Mammary epithelial cell (primary cell): ENCODE data around the gene ATP5PB.

ENCODE experiments used
- EZH2 ChIP-seq: IDR thresholded peaks from 2 replicates; pipeline ENCODE4 v1.6.1; 2012; ENCODE audit warnings: low read length, inconsistent platforms, borderline replicate concordance
- TF ChIP-seq, protein P1 (sequence below), 2 donors: IDR thresholded peaks in 1 of 2; conservative IDR thresholded peaks in 1 of 2; 2 replicates each; pipeline ENCODE4 v1.5.1; 2011 to 2012; ENCODE audit warnings: inconsistent platforms in 2 of 2, low read length in 2 of 2, mild to moderate bottlenecking in 2 of 2, control low read depth in 1 of 2, low read depth in 1 of 2; ENCODE audit not compliant: insufficient read depth in 1 of 2; ENCODE audit errors: extremely low read depth in 1 of 2

DNA sequence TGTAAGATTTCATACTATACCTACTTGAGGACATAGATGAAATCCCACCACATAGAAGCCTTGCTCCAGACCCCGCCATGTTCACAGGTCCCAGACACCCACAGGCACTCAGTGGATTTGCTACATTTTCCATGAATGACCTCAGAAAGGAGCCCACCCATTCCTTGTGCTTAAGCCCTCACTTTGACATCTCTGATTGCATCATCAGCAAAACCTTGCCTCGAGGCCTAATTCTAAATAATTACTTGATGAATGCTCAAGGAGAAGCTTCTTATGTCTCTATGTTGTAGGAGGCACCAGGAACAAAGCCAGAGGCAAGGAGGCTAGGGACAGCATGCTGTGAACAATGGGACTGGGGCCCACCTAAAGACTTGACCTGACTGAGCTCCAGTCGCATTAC is 33.8 kb upstream of the ATP5PB start:
- TF ChIP-seq, protein P1, sequence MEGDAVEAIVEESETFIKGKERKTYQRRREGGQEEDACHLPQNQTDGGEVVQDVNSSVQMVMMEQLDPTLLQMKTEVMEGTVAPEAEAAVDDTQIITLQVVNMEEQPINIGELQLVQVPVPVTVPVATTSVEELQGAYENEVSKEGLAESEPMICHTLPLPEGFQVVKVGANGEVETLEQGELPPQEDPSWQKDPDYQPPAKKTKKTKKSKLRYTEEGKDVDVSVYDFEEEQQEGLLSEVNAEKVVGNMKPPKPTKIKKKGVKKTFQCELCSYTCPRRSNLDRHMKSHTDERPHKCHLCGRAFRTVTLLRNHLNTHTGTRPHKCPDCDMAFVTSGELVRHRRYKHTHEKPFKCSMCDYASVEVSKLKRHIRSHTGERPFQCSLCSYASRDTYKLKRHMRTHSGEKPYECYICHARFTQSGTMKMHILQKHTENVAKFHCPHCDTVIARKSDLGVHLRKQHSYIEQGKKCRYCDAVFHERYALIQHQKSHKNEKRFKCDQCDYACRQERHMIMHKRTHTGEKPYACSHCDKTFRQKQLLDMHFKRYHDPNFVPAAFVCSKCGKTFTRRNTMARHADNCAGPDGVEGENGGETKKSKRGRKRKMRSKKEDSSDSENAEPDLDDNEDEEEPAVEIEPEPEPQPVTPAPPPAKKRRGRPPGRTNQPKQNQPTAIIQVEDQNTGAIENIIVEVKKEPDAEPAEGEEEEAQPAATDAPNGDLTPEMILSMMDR (conservative IDR thresholded peaks at IDR 0.05 in 1 of 2, IDR thresholded peaks at IDR 0.05 in 1 of 2; ENCODE audit: extremely low read depth in 1 of 2, insufficient read depth in 1 of 2, low read depth in 1 of 2, low read length in 2 of 2): no peak
- TF ChIP-seq EZH2: no peak
